Measurements from ENCODE around the gene CIP2A. TPM values are rescaled to one million over a fixed set of nuclear protein-coding genes. Genes with fewer than 3 reads are reported as not detected.

Gene CIP2A
- total RNA-seq, 2 experiments from 2014 or later = 46.8 to 47.6 TPM

GRCh38 chr3:108501535-108501934, 87.7 kb downstream of the CIP2A start:
- Mint-ChIP-seq H3K27ac (no peak overlapping the region), H3K9me3 (no peaks in the 10 kb centered on the region), H3K36me3 (ENCODE audit: low read depth) (no peaks in the 10 kb centered on the region), H3K4me3 (no peak overlapping the region), H3K4me1 (peaks cover 9% of the 10 kb centered on the region), H3K27me3 (peaks cover 3% of the 10 kb centered on the region)
- POLR2A ChIA-PET = no interaction called here
- no peak for DNase-seq
- CTCF ChIA-PET = no interaction called here

- H3K4me1 Mint-ChIP-seq = peaks cover 2% of the 10 kb centered on the region
- H3K27ac Mint-ChIP-seq = no peak overlapping the region
- ChIA-PET POLR2A (no interaction called here), CTCF (interaction anchor here (1.2 kb wide), 1 partner anchor 51 kb away, joined by 4 read pairs; no protein-coding TSS in a partner anchor)
- H3K27me3 Mint-ChIP-seq = peaks cover 3% of the 10 kb centered on the region
- DNase-seq = no peak
- no peaks in the 10 kb centered on the region for H3K9me3 Mint-ChIP-seq
- H3K36me3 Mint-ChIP-seq (ENCODE audit: low read depth) = no peaks in the 10 kb centered on the region
- no peak overlapping the region for H3K4me3 Mint-ChIP-seq
These were observed 88.5 kb downstream of the CIP2A start for GRCh38 chr3:108500728-108501127.

Other genes starting within 250 kb of the CIP2A start
- under 1 TPM; 0.10 to 0.28 TPM for gene MYH15, start 78.8 kb downstream of the CIP2A start, total RNA-seq
- gene DZIP3, start 284 bp upstream of the CIP2A start, total RNA-seq = 10 to 100 TPM; 16.1 to 17.2 TPM
- gene RETNLB, start 168.0 kb upstream of the CIP2A start, total RNA-seq = not detected
- gene TRAT1, start 233.3 kb upstream of the CIP2A start, total RNA-seq = 100 to 1,000 TPM; 162 to 165 TPM

Data from activated CD4-positive, alpha-beta memory T cell treated with anti-CD3 and anti-CD28 coated beads, Interleukin-2, amount 10 ng/mL, durations not matched to agents 7 days and 5 days (primary cell).